Embryonic facial prominence (tissue), 1 donor: ENCODE measurements around the gene ROBO2.

Experiments
- DNase-seq: peaks from one replicate; pipeline ENCODE4 v3.0.0-alpha.2; 2016; ENCODE audit errors: extremely low spot score

Gene ROBO2

DNA sequence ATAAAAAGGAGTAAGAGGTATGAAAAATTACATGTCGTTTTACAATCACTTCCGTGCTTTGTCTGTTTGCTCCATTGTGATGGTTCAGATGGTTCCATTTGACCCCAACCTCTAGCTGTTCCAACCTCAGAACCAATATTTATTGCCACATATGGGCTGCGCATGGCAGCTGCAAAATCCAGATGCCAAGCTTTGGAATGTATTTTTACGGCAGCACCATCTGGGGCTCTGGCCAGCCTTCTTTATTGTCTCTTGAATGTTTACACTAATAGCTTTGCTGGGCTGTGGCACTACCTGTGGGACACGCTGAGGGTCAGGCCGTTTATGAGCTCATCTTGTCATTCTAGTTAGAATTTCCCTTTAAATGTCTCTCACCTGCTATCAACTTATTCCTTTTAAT, 219.8 kb downstream of the ROBO2 start:
- no peak for DNase-seq

GRCh38 chr3:77262361-77262760, 222.5 kb downstream of the ROBO2 start:
- DNase-seq = no peak

- DNase-seq = no peak
Observed at GRCh38 chr3:77267589-77267988, 227.7 kb downstream of the ROBO2 start.

DNA sequence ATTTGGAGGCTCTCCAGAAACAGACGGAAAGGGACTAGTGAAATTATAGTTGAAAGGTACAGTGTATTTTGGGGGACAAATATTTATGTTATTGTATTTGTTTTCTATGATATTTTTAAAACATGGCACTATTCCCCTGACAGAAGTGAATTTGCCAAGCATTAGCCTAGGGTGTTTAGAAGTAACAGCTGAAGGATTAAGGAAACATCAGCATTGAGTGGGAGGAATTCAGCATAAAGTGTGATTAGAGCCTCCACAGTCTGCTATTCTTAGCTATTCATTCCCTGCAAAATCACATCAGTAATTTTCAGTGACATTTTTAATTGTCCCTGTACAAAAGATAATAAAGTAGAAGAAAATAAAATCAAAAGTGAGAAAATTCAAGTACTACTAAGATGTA, 231.4 kb downstream of the ROBO2 start:
- DNase-seq = no peak

DNA sequence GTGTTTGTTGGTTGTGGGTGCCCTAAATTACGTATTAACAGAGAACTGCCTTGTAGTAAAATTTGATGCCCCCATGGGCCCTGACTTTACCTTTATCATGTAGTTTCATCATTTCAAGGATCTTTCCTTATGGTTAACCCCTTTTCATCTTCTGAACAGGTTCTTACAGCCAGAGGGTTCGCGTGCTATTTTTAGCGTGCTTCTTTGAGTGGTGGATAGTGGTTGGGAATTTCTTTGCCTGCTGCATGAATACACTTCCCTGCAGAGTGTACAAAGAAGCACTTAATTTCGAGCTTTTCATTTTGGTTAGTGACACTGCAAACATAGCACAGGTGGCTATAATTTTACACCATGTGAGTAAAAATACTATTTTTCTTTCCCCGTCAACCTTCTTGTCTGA, 231.8 kb downstream of the ROBO2 start:
- no peak for DNase-seq

- DNase-seq = no peak
Observed at GRCh38 chr3:77279276-77279675, 239.4 kb downstream of the ROBO2 start.

DNA sequence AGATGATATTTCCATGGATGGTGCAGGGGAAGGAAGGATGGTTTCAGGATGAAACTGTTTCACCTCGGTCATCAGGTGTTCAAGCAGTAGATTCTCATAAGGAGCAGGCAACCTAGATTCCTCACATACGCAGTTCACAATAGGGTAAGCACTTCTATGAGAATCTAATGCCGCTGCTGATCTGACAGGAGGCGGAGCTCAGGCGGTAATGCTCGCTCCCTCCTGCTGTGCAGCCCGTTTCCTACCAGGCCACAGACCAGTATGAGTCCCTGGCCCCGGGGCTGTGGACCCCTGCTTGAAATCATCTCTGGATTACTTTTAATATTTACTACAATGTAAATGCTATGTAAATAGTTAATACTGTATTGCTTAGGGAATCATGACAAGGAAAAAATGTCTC, 241.8 kb downstream of the ROBO2 start:
- no peak for DNase-seq

- no peak for DNase-seq
Observed at GRCh38 chr3:77283108-77283507, 243.2 kb downstream of the ROBO2 start.

GRCh38 chr3:77288348-77288747, 248.4 kb downstream of the ROBO2 start:
- DNase-seq = no peak

DNA sequence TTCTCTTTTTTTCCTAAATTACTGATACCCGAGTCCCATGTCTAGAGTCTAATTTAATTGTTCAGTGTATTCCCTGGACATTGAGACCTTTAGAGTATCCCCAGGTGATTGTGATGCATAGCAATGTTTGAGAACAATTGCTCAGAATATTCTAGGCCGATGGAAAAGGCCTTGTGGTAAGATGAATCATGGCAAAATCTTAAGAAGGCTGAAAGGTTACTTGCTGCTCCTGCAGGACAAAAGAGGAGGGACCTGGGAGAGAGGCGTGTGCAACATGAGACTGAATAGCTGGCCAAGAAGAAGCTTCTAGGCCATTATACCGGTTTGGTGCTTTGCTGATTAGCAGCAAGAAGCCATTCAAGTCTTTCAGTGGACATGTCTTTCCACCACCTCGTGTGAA, 256.6 kb downstream of the ROBO2 start:
- no peak for DNase-seq

DNA sequence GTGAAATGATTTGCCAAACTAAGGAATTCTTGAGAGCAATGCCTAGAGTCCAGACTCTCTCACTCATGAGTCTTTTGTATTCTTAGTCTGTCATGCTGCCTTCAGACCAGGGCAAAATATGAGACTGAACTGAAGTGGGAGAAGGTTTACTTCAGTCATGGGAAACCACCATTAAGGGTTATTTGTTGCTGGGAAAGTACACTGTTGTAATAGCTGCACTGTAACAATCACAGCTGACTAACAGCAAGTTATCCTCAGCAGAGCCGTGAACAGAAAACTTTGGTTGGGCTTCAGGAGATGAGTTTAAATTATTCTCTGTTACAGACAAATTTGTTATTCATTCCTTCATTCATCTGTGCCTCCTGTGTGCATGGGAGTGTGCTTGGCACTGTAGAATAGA, 258.5 kb downstream of the ROBO2 start:
- DNase-seq = no peak

DNA sequence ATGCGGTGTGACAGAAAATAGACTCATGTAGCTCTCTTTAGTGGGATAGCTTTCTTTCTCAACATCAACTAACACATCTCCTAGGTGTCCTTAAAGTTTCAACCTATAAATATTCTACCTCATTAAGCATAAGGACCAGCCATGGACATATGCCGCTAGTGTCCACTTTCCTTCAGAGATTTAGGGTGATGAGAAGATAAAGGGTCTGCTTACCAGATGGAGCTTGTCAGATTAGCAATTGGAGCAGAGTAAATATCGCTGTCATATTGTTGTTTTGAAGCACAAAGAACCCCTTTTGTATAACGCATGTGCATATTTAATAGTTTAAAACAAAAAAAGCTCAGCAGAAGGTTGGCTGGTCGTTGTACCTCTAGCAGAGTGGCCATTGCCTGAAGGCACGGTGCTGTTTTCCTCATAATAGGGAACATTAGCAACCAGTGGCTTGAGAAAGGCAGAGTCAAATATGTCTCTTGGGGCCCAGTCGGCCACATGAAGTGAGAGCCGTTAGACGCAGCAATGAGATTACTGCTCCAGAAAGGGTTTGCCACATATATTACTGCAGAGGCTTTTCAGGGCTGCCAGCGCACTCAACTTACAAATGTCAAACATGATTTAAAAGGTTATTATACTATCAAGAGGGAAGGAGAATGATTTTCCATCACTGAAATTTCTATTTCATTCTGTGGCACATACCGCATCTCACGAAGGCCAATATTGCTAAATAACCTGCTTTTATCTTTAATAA, 264.2 kb downstream of the ROBO2 start:
- no peak for DNase-seq

DNA sequence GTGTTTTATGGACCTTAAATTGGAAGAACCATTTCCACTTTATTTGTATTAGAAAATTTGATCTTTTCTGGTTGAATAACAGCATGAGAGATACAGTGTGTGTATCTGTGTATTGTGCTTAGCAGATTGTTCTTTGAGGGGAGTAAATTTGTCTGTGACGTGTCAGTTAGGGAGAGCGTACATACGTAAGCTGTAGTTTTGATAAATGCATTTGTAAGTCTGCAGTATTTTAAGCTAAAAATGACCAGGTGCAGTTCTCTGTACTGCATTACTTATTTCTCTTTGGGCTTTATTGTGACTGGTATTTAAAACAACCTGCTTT, 264.8 kb downstream of the ROBO2 start:
- DNase-seq = no peak

GRCh38 chr3:77309460-77309859, 269.6 kb downstream of the ROBO2 start:
- DNase-seq = no peak

DNA sequence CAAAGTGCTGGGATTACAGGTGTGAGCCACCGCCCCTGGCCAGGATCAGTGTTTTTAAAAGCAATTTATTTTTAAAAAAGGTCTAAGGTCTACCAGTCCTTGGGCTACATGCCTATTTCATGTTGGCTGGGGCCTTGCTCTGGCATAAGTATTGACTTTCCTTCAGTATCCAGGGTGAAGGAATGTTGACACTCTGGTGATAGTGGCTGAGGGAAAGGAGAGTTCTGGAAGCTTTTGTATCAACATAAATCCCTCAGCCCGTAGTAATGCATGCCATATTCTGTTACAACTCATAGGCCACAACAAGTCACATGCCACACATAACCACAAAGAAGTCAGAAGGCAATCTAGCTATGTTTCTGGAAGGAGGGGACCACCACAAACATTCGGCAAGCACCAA, 273.9 kb downstream of the ROBO2 start:
- no peak for DNase-seq

DNA sequence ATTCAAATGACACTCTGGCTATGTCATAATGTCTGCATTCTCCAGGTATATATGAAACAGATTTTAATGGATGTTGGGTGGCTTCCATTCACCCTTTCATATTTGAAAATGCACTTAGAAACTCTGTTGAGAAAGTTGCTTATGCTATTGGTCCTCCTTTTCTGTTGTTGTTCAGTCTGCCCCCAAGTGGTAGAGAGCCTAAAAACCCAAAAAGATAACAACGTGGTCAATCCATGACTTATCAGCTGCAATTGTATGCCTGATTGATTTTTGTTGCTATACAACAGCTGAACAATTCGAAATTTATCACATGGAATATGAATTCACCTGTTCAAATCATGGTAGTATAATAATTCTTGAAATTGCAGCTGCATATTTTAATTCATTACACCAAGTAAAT, 279.8 kb downstream of the ROBO2 start:
- DNase-seq = no peak

- DNase-seq = peak; percentile 45
Observed at GRCh38 chr3:77320514-77320913, 280.6 kb downstream of the ROBO2 start.

DNA sequence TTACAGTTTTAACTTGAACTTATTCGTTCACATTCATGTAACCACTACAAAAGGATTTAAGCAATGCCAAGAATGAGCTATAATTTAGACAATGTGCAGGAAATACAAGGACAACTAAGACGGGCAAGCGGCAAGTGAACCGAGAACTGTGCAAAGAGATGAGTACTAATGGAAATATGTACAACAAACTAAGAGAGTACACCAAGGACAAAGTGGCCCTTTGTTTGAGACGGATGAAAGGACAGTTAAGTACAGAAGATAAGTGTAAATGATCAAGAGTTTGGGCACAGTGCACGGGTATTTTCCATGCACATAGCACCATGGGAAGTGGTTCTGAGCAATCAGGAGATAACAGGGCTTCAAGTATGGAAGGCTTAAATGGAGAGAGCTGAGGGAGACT, 281.7 kb downstream of the ROBO2 start:
- DNase-seq = no peak

- DNase-seq = no peak
Observed at GRCh38 chr3:77323626-77324025, 283.7 kb downstream of the ROBO2 start.

GRCh38 chr3:77324105-77324504, 284.2 kb downstream of the ROBO2 start:
- no peak for DNase-seq

DNA sequence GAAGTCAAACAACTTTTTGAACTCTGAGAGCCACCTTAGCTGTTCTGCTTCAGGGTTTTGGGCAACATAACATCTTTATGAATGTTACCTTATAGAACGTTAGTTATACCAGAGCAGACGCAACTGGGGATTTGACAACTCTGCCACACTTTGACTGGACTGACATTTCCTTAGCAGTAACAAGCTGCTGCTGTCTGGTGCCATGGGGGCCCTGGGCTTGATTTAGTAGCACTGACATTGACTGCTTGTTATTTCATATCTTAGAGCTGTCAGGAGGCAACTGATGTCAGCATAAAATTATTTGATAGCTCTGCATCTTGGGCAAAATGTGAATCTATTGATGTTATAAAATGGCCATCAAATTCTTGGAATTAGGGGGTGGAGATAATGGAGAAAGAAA, 285.4 kb downstream of the ROBO2 start:
- no peak for DNase-seq

DNA sequence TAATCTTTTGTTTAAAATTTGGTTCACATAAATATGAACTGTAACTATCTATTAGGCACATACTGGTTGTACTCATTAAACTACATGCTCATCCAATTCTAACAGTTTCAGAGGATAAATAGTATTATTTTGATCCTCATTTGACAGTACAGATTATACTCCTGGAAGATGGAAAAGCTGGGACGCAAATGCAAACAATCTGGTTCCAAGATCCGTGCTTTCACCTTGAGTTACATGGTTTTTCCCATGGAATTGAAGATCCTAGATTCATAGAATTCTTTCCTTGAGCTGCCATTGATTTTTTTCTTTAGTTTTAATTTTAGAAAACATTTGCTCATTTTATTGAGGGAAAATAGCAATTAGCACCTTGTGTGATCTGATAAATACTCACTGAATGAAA, 285.8 kb downstream of the ROBO2 start:
- no peak for DNase-seq

GRCh38 chr3:77326586-77326985, 286.7 kb downstream of the ROBO2 start:
- no peak for DNase-seq

- DNase-seq = no peak
Observed at GRCh38 chr3:77328690-77329089, 288.8 kb downstream of the ROBO2 start.
